Small intestine (tissue), 7 donors: ENCODE data around the gene GRIK3. TPM values are rescaled to one million over a fixed set of nuclear protein-coding genes. Genes with fewer than 3 reads are reported as not detected.

Source experiments
- DNase-seq, 2 donors: peaks; one replicate each; pipeline versions ENCODE4 v3.0.0 to v3.0.0-alpha.2; 2013
- FAIRE-seq: peaks from 2 replicates; lab custom pipeline; 2012; peaks lifted over from hg19 to GRCh38; lab: Jason Lieb, UNC
- H3K27ac ChIP-seq, 3 donors: one replicate each; pipeline ENCODE4 v1.5.1; 2013; ENCODE audit warnings: low read length in 2 of 3, mild to moderate bottlenecking in 2 of 3, control low read depth in 1 of 3, inconsistent platforms in 1 of 3, low read depth in 1 of 3, moderate library complexity in 1 of 3
- H3K27me3 ChIP-seq, 3 donors: one replicate each; pipeline ENCODE4 v1.6.1; 2013; ENCODE audit warnings: low read length in 3 of 3, inconsistent platforms in 1 of 3; ENCODE audit not compliant: control insufficient read depth in 3 of 3, insufficient read depth in 3 of 3
- H3K36me3 ChIP-seq, 3 donors: one replicate each; pipeline ENCODE4 v1.6.1; 2013; ENCODE audit warnings: low read length in 3 of 3, inconsistent platforms in 1 of 3, low read depth in 1 of 3, mild to moderate bottlenecking in 1 of 3, moderate library complexity in 1 of 3; ENCODE audit not compliant: control insufficient read depth in 3 of 3, insufficient read depth in 2 of 3
- H3K4me1 ChIP-seq, 3 donors: one replicate each; pipeline ENCODE4 v1.6.1; 2013; ENCODE audit warnings: low read length in 2 of 3, inconsistent platforms in 1 of 3, low read depth in 1 of 3, mild to moderate bottlenecking in 1 of 3, moderate library complexity in 1 of 3; ENCODE audit not compliant: control insufficient read depth in 3 of 3, insufficient read depth in 2 of 3
- H3K4me3 ChIP-seq, 3 donors: one replicate each; pipeline ENCODE4 v1.5.1; 2013; ENCODE audit warnings: low read length in 3 of 3, control low read depth in 1 of 3, inconsistent platforms in 1 of 3, low read depth in 1 of 3, mild to moderate bottlenecking in 1 of 3, moderate library complexity in 1 of 3
- H3K9me3 ChIP-seq, 2 donors: one replicate each; pipeline ENCODE4 v1.6.1; 2013; ENCODE audit warnings: low read depth in 1 of 2, low read length in 1 of 2; ENCODE audit not compliant: control insufficient read depth in 2 of 2, insufficient read depth in 1 of 2
- WGBS, 3 donors: extraction: QIAGEN DNeasy Blood & Tissue Kit; methylation state at CpG; one replicate each; pipeline ENCODE4 v1.1.7; 2013; 5-methylcytosine and 5-hydroxymethylcytosine counted together
- polyA plus RNA-seq, 4 donors: library from polyadenylated mRNA; stranded (reverse) in 3 of 4; unstranded in 1 of 4; fragments of 200-250 nt in 3 of 4; fragments of 120-200 nt in 1 of 4; gene quantifications; one replicate each; pipeline versions ENCODE4 v1.2.1 to v1.2.3, GENCODE V29; 2013
- donor health status: healthy with polysubstance abuse.
- donor health status: control.
- donor health status: control.
- donor health status: Bipolar disorder and iron deficiency.
- donor health status: healthy.

GRIK3 gene
- polyA plus RNA-seq, 4 donors: 0.81 to 1.9 TPM; not detected in 2

DNA sequence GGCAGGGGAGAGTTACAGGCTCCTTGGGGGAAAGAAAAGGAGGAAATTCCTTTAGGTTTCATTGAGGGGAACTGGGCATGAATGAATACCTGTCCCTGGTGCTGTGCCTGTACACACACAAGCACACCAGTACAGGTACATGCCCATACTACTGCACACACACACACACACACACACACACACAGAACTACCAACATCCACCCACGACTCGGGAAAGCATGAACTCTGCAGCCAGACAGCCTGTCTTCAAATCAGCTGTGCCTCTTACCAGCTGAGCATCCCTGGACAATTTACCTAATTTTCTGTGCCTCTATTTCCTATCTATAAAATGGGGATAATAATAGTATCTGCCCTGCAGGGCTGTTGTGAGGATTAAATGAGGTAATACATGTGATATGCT, 7.2 kb upstream of the GRIK3 start:
- FAIRE-seq: no peak
- 44 to 55% (median 54%) methylated on average over 2 of the region's 2 CpGs for WGBS, 3 donors
- H3K36me3 ChIP-seq: no peaks in the 10 kb centered on the region
- no peak overlapping the region for H3K4me3 ChIP-seq
- peaks cover 0 to 34% (median 19%) of the 10 kb centered on the region in 3 donors for H3K27me3 ChIP-seq
- H3K9me3 ChIP-seq: no peaks in the 10 kb centered on the region
- no peaks in the 10 kb centered on the region for H3K4me1 ChIP-seq
- DNase-seq: no peak
- H3K27ac ChIP-seq: no peak overlapping the region

DNA sequence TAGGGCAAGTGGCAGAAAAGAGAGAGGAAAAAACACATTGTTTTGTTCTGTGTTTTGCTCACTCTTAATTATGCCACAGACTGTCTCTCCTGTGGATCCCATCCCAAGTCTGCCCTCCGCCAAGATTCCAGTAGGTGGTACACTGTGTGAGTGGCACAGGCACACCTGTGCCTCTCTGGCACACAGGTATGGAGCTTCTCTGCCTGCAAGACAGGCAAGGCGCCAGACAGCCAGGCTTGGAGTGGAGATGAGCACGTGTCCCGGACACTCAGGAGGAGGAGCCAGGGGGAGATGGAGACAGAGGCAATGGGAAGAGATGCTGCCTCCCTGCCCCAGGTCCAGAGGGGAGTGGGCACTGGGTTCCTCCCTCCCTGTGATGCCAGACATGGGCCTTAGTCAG, 6.5 kb upstream of the GRIK3 start:
- WGBS, 3 donors: 21 to 41% (median 30%) methylated on average over 4 of the region's 4 CpGs
- H3K27ac ChIP-seq: no peak overlapping the region
- DNase-seq (no peak), FAIRE-seq (no peak)
- H3K4me3 ChIP-seq: no peak overlapping the region
- H3K9me3 ChIP-seq: no peaks in the 10 kb centered on the region
- peaks cover 0 to 41% (median 25%) of the 10 kb centered on the region in 3 donors for H3K27me3 ChIP-seq
- H3K36me3 ChIP-seq: no peaks in the 10 kb centered on the region
- no peaks in the 10 kb centered on the region for H3K4me1 ChIP-seq

DNA sequence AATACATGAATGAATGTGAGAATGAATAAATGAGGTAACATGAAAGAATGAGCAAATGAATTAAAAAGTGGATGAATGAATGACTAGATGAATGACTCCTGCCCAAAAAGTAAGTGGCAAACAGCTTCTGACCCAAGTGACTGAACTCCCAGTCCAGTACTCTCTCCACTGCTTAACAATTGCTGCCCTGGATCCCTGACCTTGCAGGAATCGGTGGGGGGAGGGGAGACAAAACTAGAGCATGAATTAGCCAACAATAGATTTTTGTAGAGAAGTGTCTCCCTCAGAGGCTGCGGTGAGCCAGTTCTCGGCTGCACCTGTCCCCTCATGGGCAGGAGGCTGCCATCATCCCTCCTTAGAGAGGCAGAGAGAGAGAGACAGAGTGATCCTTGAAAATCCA, 5.9 kb upstream of the GRIK3 start:
- FAIRE-seq: no peak
- no peak for DNase-seq
- H3K36me3 ChIP-seq: no peaks in the 10 kb centered on the region
- 12 to 16% (median 13%) methylated on average over 3 of the region's 3 CpGs for WGBS, 3 donors
- no peak overlapping the region for H3K27ac ChIP-seq
- H3K4me3 ChIP-seq: no peak overlapping the region
- H3K27me3 ChIP-seq: peaks cover 0 to 46% (median 27%) of the 10 kb centered on the region in 3 donors
- no peaks in the 10 kb centered on the region for H3K9me3 ChIP-seq
- H3K4me1 ChIP-seq: no peaks in the 10 kb centered on the region

DNA sequence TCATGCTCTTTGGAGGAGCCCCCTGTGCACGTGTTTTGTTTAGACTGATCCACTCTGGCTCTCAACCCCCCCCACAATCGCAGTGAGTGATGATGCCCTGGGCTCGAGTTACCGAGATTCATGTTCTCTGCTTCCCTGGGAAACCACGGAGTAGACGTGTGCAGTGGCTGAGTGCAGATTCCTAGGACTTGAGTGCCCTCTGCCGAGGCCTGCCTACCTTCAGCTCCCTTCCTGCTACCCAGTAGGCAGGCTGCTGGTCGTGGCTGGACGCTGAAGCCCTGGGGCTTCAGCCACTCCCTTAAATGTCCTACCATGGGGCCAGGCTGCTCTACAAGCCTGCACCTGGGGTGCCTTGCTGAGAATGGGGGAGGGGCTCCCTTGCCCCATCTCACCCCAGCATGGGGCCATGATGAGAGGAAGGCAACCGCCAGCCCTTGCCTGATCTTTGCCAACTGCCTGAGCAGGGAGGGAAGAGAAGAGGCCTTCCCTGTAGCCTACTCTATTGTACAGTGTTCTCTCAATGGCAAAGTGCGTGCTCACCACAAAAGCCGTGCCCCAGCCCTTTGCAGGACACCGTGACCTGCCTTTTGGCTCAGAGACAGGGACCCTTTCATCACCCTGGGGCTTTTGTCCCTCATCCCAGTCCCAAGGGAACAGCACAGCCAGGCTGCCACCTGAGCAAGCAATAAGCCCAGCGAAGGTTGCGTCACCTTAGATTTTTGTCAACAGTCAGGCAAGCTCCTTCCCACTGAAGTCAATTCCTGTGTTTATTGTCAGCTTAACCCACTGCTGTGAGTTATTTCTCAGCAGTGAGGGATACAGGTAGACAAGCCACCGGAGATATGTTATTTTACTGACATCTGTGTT, 4.1 kb upstream of the GRIK3 start:
- FAIRE-seq: no peak
- Histone ChIP-seq H3K27ac (no peak overlapping the region), H3K4me1 (no peaks in the 10 kb centered on the region), H3K9me3 (no peaks in the 10 kb centered on the region), H3K4me3 (no peak overlapping the region), H3K36me3 (no peaks in the 10 kb centered on the region), H3K27me3 (peaks cover 6 to 55% (median 31%) of the 10 kb centered on the region in 3 donors)
- peak; percentile 8 to 15 for DNase-seq
- 18% methylated on average over 16 of the region's 16 CpGs for WGBS, 3 donors

DNA sequence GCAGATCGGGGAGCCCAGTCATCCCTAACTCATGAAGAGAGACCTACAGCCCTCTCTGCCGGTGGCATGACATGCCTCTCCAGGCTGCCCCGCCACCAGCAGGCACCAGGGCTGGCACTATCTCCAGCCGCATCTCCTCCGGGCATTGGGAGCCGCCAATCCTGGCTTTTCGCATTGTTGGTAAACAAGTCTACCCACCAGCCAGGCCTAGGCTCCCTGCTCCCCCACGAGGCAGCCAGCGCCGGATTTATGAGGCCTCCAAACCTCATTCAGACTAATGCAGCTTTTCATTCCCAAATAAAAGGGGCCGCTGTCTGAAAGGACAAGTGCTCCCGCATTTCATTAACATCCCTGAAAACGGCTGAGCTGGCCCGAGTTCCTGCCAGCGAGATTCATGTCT, 3.4 kb upstream of the GRIK3 start:
- WGBS, 3 donors: 6 to 13% (median 9%) methylated on average over 15 of the region's 15 CpGs
- Histone ChIP-seq H3K27ac (no peak overlapping the region), H3K9me3 (no peaks in the 10 kb centered on the region), H3K36me3 (no peaks in the 10 kb centered on the region), H3K27me3 (peaks cover 12 to 57% (median 34%) of the 10 kb centered on the region in 3 donors), H3K4me3 (no peak overlapping the region), H3K4me1 (no peaks in the 10 kb centered on the region)
- FAIRE-seq (no peak), DNase-seq (no peak)

DNA sequence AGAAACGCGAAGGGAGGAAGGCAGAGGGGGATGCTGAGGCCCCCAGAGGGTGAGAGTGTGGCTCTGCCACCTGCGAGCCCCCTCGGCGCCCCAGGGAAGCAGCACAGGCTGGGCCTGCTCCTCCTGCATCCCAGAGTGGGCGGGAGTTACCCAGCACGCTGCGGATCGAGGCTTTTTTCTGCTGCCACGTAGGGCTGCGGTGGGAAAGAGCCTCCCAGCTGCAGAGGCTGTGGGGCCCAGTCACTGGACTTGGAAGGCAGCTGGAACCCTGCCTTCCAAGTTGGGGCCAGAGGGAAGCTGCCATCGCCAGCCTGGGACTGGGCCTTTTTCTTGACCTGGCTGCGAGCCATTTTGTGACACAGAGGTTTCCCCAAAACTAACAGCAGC, 2.3 kb upstream of the GRIK3 start:
- no peaks in the 10 kb centered on the region for H3K4me1 ChIP-seq
- 7 to 14% (median 10%) methylated on average over 13 of the region's 13 CpGs for WGBS, 3 donors

DNA sequence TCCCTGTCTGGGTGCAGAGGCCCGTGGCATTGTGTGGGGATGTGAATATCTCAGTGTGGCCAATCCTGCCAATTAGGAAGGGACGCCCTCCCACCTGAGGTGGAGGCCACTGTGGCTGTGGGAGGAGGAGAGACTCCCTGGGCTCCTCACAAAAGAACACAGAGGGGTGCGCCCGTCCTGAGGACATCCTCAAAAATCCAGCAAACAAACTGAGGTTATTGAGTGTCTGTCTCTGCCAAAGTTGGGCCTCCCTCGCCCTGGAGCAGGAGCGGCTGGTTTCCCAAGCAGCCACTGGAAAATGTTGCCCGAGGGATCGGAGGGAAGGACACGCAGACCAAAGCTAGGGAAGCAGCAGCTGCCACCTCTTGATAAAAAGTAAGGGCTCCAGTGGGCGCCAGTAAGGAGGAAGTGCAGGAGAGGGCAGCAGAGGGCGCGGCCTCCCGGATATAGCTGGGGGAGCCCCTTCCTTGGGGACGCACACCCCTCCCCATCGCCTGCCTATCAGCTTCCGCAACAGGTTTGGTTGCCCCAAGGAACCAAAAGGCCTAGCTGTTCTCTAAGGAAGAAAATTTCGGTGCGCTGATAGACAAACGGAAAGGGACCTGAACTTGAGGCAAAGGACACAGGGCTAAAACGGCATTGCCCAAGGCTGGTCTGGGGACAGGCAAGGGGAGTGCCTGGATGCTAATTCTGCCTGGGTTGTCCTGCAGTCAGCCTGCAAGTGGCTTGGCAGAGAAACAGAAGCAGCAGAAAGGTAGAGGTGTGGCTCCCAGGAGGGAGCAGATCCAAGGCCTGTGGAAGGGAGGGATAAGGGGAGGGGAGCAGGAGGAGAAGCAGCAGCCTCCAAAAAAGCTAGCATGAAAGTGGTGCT, 1.7 kb upstream of the GRIK3 start:
- FAIRE-seq: no peak
- Histone ChIP-seq H3K4me1 (no peaks in the 10 kb centered on the region), H3K9me3 (no peaks in the 10 kb centered on the region), H3K27me3 (peaks cover 14 to 69% (median 44%) of the 10 kb centered on the region in 3 donors), H3K27ac (no peak overlapping the region), H3K36me3 (no peaks in the 10 kb centered on the region), H3K4me3 (no peak overlapping the region)
- no peak for DNase-seq
- WGBS, 3 donors: 3 to 4% (median 4%) methylated on average over 20 of the region's 20 CpGs

More for the DNA sequence above, 2.3 kb upstream of the GRIK3 start:
- DNase-seq (no peak), FAIRE-seq (no peak)
- Histone ChIP-seq H3K27ac (no peak overlapping the region), H3K4me3 (no peak overlapping the region), H3K36me3 (no peaks in the 10 kb centered on the region), H3K9me3 (no peaks in the 10 kb centered on the region), H3K27me3 (peaks cover 14 to 67% (median 40%) of the 10 kb centered on the region in 3 donors)

DNA sequence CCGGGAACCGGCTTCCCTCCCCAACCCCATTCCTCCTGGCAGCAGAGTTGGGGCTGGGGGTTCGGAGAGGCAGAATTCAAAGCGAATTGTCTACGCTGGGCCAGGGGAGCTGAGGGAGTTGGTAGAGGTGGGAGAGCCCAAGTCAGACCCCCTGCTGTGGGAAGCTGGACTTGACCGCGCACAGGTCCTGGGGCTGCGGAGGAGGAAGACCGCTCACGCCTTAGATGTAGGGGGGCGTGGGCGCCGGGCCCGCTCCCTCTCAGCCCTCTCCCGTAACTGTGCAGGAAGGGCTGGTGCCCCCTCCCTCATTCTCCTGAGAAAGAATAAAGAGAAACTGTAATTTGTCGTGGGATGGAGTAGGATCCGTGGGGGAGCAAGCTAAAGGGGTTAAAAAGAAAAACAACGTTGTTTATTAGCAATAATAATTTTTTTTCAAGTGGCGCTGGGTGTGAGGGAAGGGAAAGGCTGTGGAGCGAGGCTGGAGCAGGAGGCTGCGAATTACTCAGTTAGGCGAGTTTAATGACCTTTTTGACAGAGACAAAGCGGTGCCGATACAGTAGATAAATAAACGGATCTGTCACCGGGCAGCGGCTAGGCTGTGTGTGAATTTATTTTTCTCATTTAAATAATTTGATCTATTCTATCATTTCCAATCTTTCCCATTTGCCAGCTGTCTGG, 838 bp upstream of the GRIK3 start:
- Histone ChIP-seq H3K27me3 (peaks cover 14 to 69% (median 40%) of the 10 kb centered on the region in 3 donors), H3K4me1 (no peaks in the 10 kb centered on the region), H3K36me3 (no peaks in the 10 kb centered on the region), H3K9me3 (no peaks in the 10 kb centered on the region), H3K4me3 (no peak overlapping the region), H3K27ac (no peak overlapping the region)
- WGBS, 3 donors: 3 to 10% (median 7%) methylated on average over 27 of the region's 27 CpGs
- DNase-seq: no peak
- FAIRE-seq: no peak
